ENCODE results near the gene BCL2A1.
"Not testable (repeated sequence)": the region's sequence is repeated elsewhere in the genome, so short reads cannot be mapped to it uniquely, and the experiment has no call there.

Gene BCL2A1

DNA sequence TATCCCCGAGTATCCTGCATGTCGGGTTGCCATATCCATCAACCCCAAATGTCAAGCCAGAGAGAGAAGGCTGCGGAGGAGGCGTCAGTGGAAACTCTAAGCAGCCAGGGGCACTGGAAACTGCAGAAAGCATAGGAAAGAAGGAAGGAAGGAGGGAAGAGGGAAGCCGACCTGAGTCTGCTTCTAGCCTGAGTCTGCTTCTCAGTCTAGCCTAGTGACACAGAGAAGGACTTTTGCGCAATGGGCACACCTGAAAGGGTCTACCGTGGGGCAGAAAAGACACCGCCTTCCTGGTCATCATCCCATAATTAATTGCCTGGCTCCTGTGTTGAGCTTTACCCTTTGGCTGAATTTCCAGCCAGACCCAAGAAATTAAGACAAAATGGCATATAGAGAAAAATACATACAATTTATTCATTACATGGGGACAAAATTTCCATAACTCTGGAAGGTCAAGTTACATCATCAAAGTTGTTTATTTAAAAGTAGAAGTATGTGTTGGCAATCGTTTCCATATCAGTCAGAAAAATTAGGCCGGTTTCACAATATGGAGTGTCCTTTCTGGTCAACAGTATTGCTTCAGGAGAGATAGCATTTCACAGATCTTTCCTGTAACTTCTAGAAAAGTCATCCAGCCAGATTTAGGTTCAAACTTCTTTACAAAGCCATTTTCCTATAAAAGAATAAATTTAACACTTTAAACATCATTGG, 10.3 kb downstream of the BCL2A1 start:
- no peak for DNase-seq (ENCODE audit: low read depth, low spot score)

DNA sequence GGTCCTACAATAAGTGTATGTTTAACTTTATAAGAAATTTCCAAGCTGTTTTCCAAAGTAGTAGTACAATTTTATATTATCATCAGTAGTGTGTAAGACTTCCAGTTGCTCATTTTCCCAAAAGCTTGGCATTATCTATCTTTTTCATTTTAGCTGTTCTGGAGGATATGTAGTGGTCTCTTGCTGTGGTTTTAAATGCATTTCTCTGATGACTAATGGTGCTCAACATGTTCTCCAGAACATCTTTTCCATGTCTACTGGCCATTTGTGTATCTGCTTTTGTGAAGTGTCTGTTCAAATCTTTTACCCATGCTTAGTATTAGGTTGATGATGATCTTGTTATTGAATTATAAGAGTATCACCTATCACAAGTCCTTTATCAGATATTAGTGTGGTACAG, 13.3 kb downstream of the BCL2A1 start:
- no peak for DNase-seq (ENCODE audit: low read depth, low spot score)

DNA sequence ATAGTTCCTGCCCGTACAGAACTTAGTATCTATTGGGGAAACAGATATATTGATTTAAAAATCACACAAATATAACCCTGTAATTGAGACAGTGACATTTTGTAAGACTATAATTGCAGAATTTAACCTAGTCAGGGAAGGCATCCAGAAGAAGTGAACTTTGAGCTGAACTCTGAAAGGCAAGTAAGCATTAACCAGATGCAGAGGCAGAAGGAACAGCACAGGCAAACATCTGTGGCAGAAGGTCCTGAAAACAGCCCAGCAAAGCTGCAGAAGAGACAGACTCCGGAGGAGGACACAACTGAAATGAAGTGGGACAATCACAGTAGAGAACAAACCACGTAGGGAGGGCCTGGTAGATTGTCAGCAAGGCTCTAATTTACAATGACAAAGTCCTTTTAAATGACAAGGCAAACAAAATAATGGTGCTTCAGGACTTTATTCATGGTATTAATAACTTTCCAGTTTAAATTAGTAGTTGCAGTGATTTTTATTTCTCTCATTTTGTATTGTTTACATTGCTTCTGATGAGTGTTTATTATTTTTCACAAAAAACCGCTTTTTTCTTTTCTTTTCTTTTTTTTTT, 14.5 kb downstream of the BCL2A1 start:
- DNase-seq (ENCODE audit: low read depth, low spot score) = no peak

DNA sequence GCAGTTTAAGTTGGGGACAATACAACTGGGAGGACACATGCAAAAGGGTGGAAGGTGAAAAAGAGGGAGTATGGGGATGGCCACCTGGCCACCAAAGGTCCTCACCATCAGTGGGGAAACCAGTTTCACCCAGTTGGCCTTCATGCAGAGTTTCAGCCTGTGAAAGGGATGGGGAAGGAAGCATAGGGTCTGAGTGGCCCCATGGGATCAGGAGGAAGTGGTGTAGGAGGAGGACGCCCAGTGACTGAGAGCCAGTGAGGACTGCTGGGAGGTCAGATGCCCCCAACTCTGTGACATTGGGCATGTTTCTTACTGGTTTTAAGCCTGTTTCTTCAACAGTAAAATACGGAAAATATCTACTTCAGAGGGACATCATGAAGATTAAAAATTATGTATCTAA, 16.3 kb downstream of the BCL2A1 start:
- no peak for DNase-seq (ENCODE audit: low read depth, low spot score)

DNA sequence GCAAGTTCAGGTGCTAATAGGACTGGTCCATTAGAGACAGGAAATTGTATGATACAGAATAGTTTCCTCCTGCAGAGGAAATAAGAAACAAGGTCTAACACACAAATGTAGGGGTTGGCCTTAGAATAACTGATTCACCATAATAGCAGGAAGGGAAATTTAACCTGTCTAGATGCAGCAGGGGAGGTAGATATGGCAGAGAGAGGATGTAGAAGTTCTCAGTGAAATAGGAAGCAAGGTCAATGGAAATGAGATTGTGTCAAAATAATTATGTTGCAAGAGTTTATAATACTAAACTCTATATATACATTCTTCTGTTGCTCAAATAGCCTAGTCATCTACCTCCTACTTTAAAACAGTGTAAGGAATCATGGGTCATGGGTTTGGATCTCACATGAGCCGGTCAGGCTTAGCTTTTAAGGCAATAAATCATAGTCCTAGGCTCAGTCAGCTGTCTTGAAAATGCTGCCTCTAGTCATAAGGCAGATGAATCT, 17.0 kb downstream of the BCL2A1 start:
- DNase-seq (ENCODE audit: low read depth, low spot score) = no peak

DNA sequence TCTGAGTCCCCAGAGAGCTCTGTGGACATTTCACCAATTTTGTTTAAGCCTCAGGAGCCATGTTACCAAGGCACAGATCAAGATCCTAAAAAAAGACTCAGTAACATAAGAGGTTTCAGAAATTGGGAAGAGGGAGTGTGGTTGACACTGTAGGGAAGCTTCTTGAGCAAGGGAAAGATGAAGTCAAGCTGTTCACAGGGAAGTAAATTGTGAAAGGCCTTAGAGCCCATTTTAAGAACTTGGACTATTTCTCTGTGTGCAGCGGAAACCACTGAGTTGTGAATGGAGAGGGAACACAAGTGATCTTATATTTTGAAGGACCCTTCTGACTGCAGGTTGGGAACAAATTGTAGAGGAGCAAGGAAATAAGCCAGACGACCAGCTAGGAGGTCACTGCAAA, 18.7 kb downstream of the BCL2A1 start:
- DNase-seq (ENCODE audit: low read depth, low spot score) = no peak

DNA sequence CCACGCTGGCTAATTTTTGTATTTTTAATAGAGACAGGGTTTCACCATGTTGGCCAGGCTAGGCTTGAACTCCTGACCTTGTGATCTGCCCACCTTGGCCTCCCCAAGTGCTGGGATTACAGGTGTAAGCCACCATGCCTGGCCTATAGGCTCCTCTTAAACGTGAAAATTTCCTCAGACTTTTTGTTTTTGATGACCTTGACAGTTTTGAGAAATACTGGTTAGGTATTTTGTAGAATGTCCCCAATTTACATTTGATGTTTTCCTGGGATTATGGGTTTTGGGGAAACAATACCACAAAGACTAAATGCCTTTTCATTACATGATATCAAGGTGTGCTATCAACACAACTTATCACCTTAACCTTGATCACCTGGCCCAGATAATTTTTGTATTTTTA, 20.7 kb downstream of the BCL2A1 start:
- DNase-seq (ENCODE audit: low read depth, low spot score) = no peak

DNA sequence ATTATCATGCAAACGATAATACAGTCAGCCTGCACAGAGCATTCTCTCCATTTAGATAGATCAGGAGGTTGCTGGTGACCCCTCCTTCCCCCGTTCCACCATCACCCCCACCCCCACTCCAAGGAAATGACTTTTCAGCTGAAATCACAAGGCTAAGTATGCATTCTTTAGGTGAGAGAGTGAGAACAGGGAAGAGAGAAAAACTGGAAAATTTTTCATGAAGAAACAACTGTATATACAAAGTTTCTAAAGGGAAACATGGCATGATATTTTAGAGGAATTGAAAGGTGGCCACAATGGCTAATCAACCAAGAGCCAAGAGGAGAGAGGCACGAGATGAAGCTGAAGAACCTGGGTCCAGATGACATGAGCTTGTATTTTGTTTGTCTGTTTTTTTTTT, 22.2 kb downstream of the BCL2A1 start:
- DNase-seq (ENCODE audit: low read depth, low spot score) = no peak

DNA sequence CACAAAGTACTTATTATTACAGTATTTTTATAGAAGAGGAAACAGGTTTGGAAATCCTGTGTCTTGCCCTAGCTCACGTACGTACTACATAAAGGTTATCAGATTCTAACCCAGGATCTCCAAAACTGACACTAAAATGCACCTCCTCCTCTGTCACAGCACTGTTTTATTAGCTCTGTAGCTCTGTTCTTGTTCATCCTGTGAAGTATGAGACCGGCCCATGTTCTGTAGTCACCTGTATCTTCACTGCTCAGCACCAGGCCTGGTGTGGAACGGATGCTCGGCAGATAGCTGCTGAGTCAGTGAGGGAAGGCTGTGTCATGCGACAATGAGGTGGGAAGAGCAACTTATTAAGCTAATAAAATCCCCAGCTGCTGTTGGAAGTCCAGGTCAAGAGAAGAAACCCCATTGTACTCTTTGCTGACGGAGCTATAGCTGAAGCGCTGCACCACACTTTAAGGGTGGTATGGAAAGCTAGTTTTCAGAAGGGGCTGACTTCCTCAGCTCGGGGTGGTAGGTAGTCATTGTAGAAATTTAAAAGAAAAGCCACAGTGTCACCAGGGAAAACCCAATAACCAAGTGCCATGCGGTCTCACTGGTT, 22.8 kb downstream of the BCL2A1 start:
- no peak for DNase-seq (ENCODE audit: low read depth, low spot score)

DNA sequence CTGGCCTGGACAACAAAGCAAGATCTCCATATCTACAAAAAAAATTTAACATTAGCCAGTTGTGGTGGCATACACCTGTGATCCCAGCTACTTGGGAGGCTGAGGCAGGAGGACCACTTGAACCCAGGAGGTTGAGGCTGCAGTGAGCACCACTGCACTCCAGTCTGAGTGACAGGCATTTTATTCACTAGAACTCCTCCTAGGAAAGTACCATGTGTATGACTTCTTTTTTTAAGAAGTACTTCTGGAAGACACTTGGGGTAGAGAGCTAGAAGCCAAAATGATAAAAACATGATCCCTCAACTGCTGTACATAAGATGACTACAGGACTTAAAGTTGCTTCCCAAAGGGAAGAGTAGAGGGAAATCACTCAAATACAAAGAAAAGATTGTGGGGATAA, 24.0 kb downstream of the BCL2A1 start:
- DNase-seq (ENCODE audit: low read depth, low spot score) = no peak

DNA sequence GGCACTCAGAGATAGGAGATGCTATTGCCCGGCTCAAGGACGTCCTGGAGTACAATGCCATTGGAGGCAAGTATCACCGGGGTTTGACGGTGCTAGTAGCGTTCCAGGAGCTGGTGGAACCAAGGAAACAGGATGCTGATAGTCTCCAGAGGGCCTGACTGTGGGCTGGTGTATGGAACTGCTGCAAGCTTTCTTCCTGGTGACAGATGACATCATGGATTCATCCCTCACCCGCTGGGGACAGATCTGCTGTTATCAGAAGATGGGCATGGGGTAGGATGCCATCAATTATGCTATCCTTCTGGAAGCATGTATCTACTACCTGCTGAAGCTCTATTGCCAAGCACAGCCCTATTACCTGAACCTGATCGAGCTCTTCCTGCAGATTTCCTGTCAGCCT, 26.4 kb downstream of the BCL2A1 start:
- DNase-seq (ENCODE audit: low read depth, low spot score) = no peak

DNA sequence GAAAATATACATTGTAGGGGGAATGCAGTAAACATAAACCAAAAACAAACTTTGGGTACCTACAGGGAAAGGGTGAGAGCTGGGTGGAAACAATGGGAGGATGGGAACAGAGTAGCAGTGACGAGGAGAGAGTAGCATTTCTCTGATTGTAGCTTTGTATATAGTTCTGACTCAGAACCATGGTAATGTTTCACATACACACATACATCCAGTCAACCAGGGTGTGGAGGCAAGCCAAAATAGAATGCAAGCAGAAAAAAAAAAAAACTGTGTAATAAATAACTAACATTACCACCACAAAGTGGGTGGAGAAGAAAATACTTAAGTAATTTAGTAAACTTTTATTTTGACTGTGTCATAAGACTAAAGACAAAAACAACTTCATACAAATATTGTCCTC, 27.2 kb downstream of the BCL2A1 start:
- no peak for DNase-seq (ENCODE audit: low read depth, low spot score)

DNA sequence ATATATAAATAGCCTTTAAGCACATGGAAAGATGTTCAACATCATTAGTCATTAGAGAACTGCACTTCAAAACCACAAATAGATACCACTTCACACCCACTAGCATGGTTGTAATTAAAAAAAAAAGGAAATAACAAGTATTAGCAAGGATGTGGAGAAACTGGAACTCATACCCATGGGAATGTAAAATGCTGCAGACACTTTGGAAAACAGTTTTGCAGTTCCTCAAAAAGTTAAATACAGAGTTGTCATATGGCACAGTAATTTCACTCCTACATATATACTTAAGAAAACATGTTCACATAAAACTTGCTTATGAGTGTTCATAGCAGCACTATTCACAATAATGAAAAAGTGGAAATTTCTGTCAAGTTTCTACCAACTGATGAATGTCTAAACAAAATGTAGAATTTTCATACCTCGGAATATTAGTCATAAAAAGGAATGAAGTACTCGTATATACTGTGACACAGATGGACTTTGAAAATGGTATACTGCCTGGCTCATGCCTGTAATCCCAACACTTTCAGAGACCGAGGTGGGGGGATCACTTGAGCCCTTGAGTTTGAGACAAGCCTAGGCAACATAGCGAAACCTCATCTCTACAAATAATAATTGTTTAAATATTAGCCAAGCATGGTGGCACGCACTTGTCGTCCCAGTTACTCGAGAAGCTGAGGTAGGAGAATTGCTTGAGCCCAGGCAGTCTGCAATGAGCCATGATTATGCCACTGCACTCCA, 28.1 kb downstream of the BCL2A1 start:
- no peak for DNase-seq (ENCODE audit: low read depth, low spot score)

DNA sequence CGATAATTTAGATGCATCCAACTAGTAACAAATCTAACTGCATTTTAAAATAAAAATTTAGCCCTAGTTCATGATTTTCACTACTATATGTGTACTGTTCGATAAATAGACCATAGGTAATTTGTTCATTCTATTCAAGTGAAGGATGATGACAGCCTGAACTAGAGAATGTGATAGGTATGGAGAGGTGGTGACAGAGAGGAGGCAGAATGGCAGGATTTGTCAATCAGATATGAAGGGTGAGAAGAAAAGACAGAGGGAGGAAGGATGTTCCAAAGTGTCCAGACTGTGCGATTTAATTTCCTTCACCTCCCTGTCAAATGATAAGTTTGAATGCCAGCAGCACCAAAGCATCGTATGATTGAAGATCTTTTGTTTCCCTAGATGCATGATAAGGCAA, 31.6 kb downstream of the BCL2A1 start:
- DNase-seq (ENCODE audit: low read depth, low spot score) = no peak

DNA sequence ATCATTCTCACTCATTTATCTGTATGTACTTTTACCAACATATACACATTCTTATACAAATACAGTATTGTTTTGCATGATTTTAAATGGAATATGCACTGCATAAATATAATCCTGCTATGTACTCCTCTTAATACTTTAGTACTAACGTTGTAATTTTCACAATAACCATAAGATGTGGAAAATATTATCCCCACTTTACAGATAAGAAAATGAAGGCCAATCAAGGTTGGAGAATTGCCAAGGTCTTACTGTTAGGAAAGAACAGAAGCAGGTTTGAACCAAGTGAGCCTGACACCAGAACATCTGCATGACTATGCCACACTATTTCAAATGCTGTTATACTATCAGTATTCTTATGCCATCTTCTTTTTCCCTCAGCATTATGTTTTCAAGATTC, 32.9 kb downstream of the BCL2A1 start:
- DNase-seq (ENCODE audit: low read depth, low spot score) = no peak

DNA sequence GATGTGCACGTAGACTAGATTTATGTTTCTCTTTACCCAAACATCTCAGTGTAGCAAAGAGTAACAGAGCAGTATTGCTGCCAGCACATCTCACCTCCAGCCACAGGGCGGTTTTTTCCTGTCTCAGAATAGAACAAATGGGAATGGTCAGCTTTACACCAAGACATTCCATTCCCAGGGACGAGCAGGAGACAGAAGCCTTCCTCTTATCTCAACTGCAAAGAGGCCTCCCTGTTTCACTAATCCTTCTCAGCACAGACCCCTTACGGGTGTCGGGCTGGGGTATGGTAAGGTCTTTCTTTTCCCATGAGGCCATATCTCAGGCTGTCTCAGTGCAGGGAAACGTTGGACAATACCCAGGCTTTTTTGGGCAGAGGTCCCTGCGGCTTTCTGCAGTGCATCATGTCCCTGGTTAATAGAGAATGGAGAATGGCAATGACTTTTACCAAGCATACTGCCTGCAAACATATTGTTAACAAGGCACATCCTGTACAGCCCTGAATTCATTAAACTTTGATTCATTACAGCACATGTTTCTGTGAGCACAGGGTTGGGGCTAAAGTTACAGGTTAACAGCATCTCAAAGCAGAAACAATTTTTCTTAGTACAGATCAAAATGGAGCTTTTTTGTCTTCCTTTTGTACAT, 35.3 kb downstream of the BCL2A1 start:
- DNase-seq (ENCODE audit: low read depth, low spot score) = not testable (repeated sequence)

DNA sequence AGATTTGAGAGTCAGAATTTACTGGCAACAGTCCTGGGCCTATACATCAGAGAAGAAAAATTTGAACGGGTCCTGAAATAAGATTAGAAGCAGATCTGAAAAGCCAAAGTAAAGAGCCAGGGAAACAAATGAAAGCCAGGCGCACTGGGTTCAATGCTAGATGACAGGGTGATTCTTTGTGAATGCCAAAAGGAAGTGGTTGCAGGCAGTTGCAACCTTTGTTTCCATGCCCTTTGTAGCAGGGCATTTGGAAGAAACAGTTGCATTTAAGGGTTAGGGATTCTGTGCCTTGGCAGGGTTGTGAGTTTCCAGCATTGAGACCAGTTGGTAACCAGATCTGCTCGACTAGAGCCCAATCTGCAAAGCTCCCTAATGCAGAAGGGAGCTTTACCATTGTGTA, 37.8 kb downstream of the BCL2A1 start:
- no peak for DNase-seq (ENCODE audit: low read depth, low spot score)

DNA sequence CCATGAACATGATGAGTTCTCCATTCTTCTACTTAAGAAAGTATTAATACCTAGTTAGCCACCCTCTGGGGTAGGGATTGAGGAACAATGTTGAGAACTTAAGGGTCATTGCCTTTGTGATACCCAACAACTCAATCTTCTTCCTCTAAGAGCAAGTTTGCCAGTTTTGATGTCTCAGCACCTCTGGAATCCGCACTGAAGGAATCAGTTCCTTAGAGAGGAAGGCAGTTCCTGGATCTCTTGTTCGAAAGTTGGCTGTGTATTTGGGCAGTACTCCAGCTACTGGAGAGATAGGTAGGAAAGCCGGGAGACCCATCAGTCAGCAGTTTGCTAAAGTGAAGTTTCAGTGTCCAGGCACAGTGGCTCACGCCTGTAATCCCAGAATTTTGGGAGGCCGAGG, 38.5 kb downstream of the BCL2A1 start:
- no peak for DNase-seq (ENCODE audit: low read depth, low spot score)

DNA sequence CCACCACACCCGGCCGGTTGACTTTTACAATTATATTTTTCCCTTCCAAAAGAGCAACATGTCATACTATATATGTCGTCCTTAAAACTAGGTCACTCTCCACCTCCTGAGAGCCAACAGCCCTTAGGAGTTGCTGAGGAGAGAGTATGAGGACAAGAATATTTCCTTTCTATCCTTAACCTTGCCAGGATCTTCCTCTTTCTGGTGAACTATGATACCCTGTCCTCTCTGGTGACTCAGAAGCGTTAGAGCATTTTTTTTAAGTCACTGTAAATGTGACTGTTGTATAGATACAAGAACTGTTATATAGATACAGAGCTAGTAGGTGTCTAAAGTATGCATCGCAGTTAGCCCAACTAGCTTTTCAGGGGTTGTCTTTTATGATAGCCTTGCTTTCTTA, 40.5 kb downstream of the BCL2A1 start:
- DNase-seq (ENCODE audit: low read depth, low spot score) = no peak

DNA sequence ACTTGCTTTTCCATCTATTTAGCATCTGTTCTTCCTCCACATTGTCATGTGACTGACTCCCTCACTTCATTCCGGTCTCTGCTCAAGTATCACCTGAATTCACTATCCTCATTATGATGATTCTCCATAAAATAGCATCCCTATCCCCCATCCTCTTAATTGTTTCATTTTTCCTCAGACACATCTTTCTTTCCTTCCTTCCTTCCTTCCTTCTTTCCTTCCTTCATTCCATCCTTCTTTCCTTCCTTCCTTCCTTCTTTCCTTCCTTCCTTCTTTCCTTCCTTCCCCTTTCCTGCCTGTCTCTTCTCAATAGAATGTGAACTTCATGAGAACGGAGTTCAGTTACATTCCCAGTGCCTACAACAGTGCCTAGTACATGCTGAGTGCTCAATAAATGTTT, 41.6 kb downstream of the BCL2A1 start:
- DNase-seq (ENCODE audit: low read depth, low spot score) = no peak

DNA sequence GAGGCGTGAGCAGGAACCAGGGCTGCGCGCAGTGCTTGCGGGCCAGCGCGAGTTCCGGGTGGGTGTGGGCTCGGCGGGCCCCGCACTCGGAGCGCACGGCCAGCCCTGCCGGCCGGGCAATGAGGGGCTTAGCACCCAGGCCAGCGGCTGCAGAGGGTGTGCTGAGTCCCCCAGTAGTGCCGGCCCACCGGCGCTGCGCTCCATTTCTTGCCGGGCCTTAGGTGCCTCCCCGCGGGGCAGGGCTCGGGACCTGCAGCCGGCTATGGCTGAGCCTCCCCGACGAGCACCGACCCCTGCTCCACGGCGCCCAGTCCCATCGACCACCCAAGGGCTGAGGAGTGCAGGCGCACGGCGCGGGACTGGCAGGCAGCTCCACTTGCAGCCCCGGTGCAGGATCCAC, 44.9 kb downstream of the BCL2A1 start:
- DNase-seq (ENCODE audit: low read depth, low spot score) = not testable (repeated sequence)

DNA sequence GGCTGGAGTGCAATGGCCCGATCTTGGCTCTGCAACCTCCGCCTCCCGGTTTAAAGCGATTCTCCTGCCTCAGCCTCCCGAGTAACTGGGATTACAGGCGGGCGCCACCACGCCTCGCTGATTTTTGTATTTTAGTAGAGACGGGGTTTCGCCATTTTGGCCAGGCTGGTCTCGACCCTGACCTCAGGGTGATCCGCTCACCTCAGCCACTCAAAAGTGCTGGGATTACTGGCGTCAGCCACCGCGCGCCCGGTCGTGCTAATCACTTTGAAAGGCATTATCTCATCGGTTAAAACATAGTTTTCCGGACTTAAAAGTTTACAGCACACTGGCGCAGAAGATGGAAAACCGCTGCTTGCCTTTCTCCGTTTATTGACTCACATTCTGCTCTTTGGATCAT, 46.6 kb downstream of the BCL2A1 start:
- DNase-seq (ENCODE audit: low read depth, low spot score) = no peak
